HepG2 (cell line): ENCODE results near the gene PRR15L. TPM values are rescaled to one million over a fixed set of nuclear protein-coding genes. Genes with fewer than 3 reads are reported as not detected.

ENCODE experiments used
- FIP1L1 ChIP-seq: fragments of 200-400 bp; formaldehyde crosslinking; IDR thresholded peaks from 2 replicates; pipeline ENCODE4 v1.6.1; 2018; ENCODE audit warnings: low read depth, mild to moderate bottlenecking, low read length, moderate library complexity, borderline replicate concordance; ENCODE audit not compliant: insufficient read depth
- FOSL2 ChIP-seq: sonication (generic); formaldehyde crosslinking; IDR thresholded peaks from 2 replicates; pipeline ENCODE4 v1.4.0; 2020; ENCODE audit warnings: missing genetic modification reagents
- FOXA1 ChIP-seq, 2 experiments: fragments of 450-650 bp in 1 of 2; sonication (generic) in 1 of 2; formaldehyde crosslinking in 1 of 2; IDR thresholded peaks; 2 replicates each; pipeline versions ENCODE4 v1.4.0 to v1.6.1; 2016 to 2020; ENCODE audit warnings: missing genetic modification reagents in 1 of 2
- IRX3 ChIP-seq: sonication (generic); formaldehyde crosslinking; IDR thresholded peaks from 2 replicates; pipeline ENCODE4 v1.8.1; 2023; ENCODE audit warnings: mild to moderate bottlenecking, low read depth, missing genetic modification reagents, borderline replicate concordance
- MAF1 ChIP-seq: sonication (generic); formaldehyde crosslinking; IDR thresholded peaks from 2 replicates; pipeline ENCODE4 v1.5.0; 2020; ENCODE audit warnings: missing genetic modification reagents, borderline replicate concordance
- MTF1 ChIP-seq: sonication (generic); formaldehyde crosslinking; IDR thresholded peaks from 2 replicates; pipeline ENCODE4 v1.5.0; 2020; ENCODE audit warnings: missing genetic modification reagents
- NCOR1 ChIP-seq: fragments of 200-600 bp; sonication (generic); IDR thresholded peaks from 2 replicates; pipeline ENCODE4 v1.7.0; 2017; ENCODE audit warnings: antibody characterized with exemption, low read length, borderline replicate concordance
- NFYB ChIP-seq: sonication (generic); formaldehyde crosslinking; IDR thresholded peaks from 2 replicates; pipeline ENCODE4 v1.4.0; 2020; ENCODE audit warnings: missing genetic modification reagents
- SIX4 ChIP-seq: sonication (generic); formaldehyde crosslinking; IDR thresholded peaks from 2 replicates; pipeline ENCODE4 v1.4.0; 2020; ENCODE audit warnings: missing genetic modification reagents
- SP4 ChIP-seq: sonication (generic); formaldehyde crosslinking; IDR thresholded peaks from 2 replicates; pipeline ENCODE4 v1.8.1; 2023; ENCODE audit warnings: mild to moderate bottlenecking, missing genetic modification reagents
- ZBTB2 ChIP-seq: sonication (generic); formaldehyde crosslinking; IDR thresholded peaks from 2 replicates; pipeline ENCODE4 v1.8.0; 2022; ENCODE audit warnings: low read depth, missing genetic modification reagents
- ZFP90 ChIP-seq: sonication (generic); formaldehyde crosslinking; IDR thresholded peaks from 2 replicates; pipeline ENCODE4 v1.8.0; 2022; ENCODE audit warnings: missing genetic modification reagents, mild to moderate bottlenecking, inconsistent platforms, borderline replicate concordance
- ZNF205 ChIP-seq: IDR thresholded peaks from 2 replicates; pipeline ENCODE4 v1.6.1; 2018; ENCODE audit warnings: missing biosample characterization, missing genetic modification reagents
- ZNF230 ChIP-seq: sonication (generic); formaldehyde crosslinking; IDR thresholded peaks from 2 replicates; pipeline ENCODE4 v1.4.0; 2020; ENCODE audit warnings: mild to moderate bottlenecking, missing genetic modification reagents
- ZNF232 ChIP-seq: sonication (generic); formaldehyde crosslinking; IDR thresholded peaks from 2 replicates; pipeline ENCODE4 v1.4.0; 2020; ENCODE audit warnings: missing genetic modification reagents, borderline replicate concordance
- ZNF30 ChIP-seq: sonication (generic); formaldehyde crosslinking; IDR thresholded peaks from 2 replicates; pipeline ENCODE4 v1.5.0; 2020; ENCODE audit warnings: mild to moderate bottlenecking, missing genetic modification reagents
- ZNF331 ChIP-seq: sonication (generic); formaldehyde crosslinking; IDR thresholded peaks from 2 replicates; pipeline ENCODE4 v1.4.0; 2020; ENCODE audit warnings: missing genetic modification reagents
- ZNF354B ChIP-seq: sonication (generic); formaldehyde crosslinking; IDR thresholded peaks from 2 replicates; pipeline ENCODE4 v1.8.0; 2022; ENCODE audit warnings: mild to moderate bottlenecking, missing genetic modification reagents
- ZNF546 ChIP-seq: sonication (generic); formaldehyde crosslinking; conservative IDR thresholded peaks from 2 replicates; pipeline ENCODE4 v1.8.1; 2023; ENCODE audit warnings: mild to moderate bottlenecking, missing genetic modification reagents
- ZNF678 ChIP-seq: sonication (generic); formaldehyde crosslinking; IDR thresholded peaks from 2 replicates; pipeline ENCODE4 v1.4.0; 2020; ENCODE audit warnings: mild to moderate bottlenecking, missing genetic modification reagents
- ZNF7 ChIP-seq: IDR thresholded peaks from 2 replicates; pipeline ENCODE4 v1.6.1; 2016; ENCODE audit warnings: missing biosample characterization, missing genetic modification reagents
- polyA plus RNA-seq, 8 experiments: library from polyadenylated mRNA; depleted of rRNA in 3 of 8; stranded (reverse) in 7 of 8; unstranded in 1 of 8; fragments of >200 nt; fragmentation: Illumina TruSeq in 4 of 8; extraction: Trizol in 4 of 8; gene quantifications; 2 replicates each; pipeline versions ENCODE4 v1.2.1 to v1.2.3, GENCODE V29; 2011 to 2016; ENCODE audit warnings: low read depth in 4 of 8, missing spikeins in 1 of 8, mixed read lengths in 1 of 8; ENCODE audit not compliant: insufficient read depth in 1 of 8
- total RNA-seq, 5 experiments: library from RNA; depleted of rRNA; stranded (reverse); fragments of >200 nt; fragmentation: Illumina TruSeq; extraction: Trizol; gene quantifications; 2 replicates each; pipeline ENCODE4 v1.2.3, GENCODE V29; 2016; ENCODE audit warnings: low read depth in 1 of 5
- TF ChIP-seq, protein P1 (sequence below): IDR thresholded peaks from 2 replicates; pipeline ENCODE4 v1.6.1; 2016; ENCODE audit warnings: missing genetic modification reagents, missing compliant biosample characterization
- TF ChIP-seq, protein P2 (sequence below): sonication (generic); formaldehyde crosslinking; conservative IDR thresholded peaks from 2 replicates; pipeline ENCODE4 v1.4.0; 2020; ENCODE audit warnings: missing genetic modification reagents
- TF ChIP-seq, protein P3 (sequence below): sonication (generic); formaldehyde crosslinking; IDR thresholded peaks from 2 replicates; pipeline ENCODE4 v1.5.0; 2020; ENCODE audit warnings: missing genetic modification reagents, mild to moderate bottlenecking, borderline replicate concordance

The PRR15L gene
- total and polyA plus RNA-seq, 2 of the 13 experiments (the other 11 are each of a cell fraction or from before 2014, with no cell fraction given), result 0.44 to 2.0 TPM

DNA sequence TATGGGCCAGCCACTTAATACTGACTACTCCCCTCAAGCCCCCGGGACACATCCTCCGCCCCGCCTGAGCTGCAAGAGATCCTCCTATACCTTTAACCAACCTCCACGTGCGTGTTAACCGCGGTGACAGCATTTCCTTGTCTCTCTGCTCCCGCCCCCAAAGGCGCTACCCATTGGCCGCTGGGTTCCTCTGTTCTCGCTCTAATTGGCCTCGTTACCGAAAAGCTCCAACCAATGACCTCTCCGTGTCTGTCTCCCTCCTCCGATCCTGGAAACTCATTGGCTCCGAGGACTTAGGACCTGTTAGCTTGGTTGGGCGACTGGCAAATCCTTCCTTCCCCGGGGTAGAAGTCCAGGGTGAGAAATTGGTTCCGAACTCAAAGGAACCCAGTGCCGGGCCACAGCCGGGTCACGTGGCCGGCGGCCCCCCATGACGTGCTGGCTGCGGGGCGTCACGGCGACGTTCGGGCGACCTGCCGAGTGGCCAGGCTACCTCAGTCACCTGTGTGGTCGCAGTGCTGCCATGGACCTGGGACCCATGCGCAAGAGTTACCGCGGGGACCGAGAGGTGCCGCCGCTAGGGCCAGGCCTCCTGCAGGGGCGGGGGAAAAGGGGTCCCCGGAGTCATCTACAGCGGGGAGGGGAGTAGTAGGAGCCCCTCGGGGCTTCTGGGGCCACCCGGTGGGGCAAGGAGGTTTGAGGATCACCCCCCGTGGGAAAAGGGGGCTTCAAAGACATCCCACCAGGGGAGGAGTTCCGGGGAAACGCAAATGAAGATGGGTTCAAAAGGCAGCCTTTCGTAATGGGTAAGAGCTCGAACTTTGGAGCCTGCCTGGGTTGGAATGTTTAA is 16.2 kb downstream of the PRR15L start, which contains the start of gene PNPO (continued):
- TF ChIP-seq ZNF678 (CRISPR knock-in tag), result no peak
- peak; percentile 99 for TF ChIP-seq NFYB
- peak; percentile 32; the same call in 1 of the 2 replicates for TF ChIP-seq FOSL2
- TF ChIP-seq ZNF232 (CRISPR knock-in tag), result peak; percentile 85
- TF ChIP-seq FOXA1 (IDR thresholded peaks at IDR 0.05), result no peak
- no peak for TF ChIP-seq FOXA1 (CRISPR knock-in tag; IDR thresholded peaks at IDR 0.05)
- TF ChIP-seq, protein P1, sequence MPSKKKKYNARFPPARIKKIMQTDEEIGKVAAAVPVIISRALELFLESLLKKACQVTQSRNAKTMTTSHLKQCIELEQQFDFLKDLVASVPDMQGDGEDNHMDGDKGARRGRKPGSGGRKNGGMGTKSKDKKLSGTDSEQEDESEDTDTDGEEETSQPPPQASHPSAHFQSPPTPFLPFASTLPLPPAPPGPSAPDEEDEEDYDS (CRISPR knock-in tag), result peak; percentile 86
- TF ChIP-seq, protein P2, sequence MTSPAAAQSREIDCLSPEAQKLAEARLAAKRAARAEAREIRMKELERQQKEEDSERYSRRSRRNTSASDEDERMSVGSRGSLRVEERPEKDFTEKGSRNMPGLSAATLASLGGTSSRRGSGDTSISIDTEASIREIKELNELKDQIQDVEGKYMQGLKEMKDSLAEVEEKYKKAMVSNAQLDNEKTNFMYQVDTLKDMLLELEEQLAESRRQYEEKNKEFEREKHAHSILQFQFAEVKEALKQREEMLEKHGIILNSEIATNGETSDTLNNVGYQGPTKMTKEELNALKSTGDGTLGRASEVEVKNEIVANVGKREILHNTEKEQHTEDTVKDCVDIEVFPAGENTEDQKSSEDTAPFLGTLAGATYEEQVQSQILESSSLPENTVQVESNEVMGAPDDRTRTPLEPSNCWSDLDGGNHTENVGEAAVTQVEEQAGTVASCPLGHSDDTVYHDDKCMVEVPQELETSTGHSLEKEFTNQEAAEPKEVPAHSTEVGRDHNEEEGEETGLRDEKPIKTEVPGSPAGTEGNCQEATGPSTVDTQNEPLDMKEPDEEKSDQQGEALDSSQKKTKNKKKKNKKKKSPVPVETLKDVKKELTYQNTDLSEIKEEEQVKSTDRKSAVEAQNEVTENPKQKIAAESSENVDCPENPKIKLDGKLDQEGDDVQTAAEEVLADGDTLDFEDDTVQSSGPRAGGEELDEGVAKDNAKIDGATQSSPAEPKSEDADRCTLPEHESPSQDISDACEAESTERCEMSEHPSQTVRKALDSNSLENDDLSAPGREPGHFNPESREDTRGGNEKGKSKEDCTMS (CRISPR knock-in tag), result no peak
- TF ChIP-seq MTF1 (CRISPR knock-in tag), result no peak
- TF ChIP-seq IRX3 (CRISPR knock-in tag), result peak; percentile 98; the same call in 1 of the 2 replicates
- TF ChIP-seq NCOR1, result peak; percentile 96
- TF ChIP-seq, protein P3, sequence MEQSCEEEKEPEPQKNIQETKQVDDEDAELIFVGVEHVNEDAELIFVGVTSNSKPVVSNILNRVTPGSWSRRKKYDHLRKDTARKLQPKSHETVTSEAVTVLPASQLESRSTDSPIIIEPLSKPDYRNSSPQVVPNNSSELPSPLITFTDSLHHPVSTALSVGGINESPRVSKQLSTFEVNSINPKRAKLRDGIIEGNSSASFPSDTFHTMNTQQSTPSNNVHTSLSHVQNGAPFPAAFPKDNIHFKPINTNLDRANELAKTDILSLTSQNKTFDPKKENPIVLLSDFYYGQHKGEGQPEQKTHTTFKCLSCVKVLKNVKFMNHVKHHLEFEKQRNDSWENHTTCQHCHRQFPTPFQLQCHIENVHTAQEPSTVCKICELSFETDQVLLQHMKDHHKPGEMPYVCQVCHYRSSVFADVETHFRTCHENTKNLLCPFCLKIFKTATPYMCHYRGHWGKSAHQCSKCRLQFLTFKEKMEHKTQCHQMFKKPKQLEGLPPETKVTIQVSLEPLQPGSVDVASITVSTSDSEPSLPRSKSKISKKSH (CRISPR knock-in tag), result peak; percentile 94; the same call in 1 of the 2 replicates
- peak; percentile 97 for TF ChIP-seq ZFP90 (CRISPR knock-in tag)
- TF ChIP-seq ZBTB2, result peak; percentile 85; the same call in 1 of the 2 replicates
- TF ChIP-seq ZNF331 (CRISPR knock-in tag), result peak; percentile 59
- no peak for TF ChIP-seq SIX4
- peak; percentile 81; the same call in 1 of the 2 replicates for TF ChIP-seq ZNF30
- TF ChIP-seq FIP1L1, result no peak
- TF ChIP-seq ZNF205 (CRISPR knock-in tag), result peak; percentile 55; the same call in 1 of the 2 replicates
- TF ChIP-seq ZNF546 (CRISPR knock-in tag), result peak; percentile 76; the same call in 1 of the 2 replicates
- no peak for TF ChIP-seq ZNF230 (CRISPR knock-in tag)
- peak; percentile 95 for TF ChIP-seq ZNF354B (CRISPR knock-in tag)
- TF ChIP-seq MAF1, result peak; percentile 84
- TF ChIP-seq SP4 (CRISPR knock-in tag), result peak; percentile 85
- TF ChIP-seq ZNF7 (CRISPR knock-in tag), result peak; percentile 33; the same call in 1 of the 2 replicates
